HG03439 (cell line): ENCODE results near the gene SLC6A12.

ENCODE experiments used
- ATAC-seq: cut with Tn5 transposase; IDR thresholded peaks from one replicate; pipeline ENCODE4 v1.9.1; 2021; ENCODE audit warnings: mild to moderate bottlenecking, moderate library complexity; ENCODE audit not compliant: unreplicated experiment

Gene SLC6A12

GRCh38 chr12:214003-214741 lies at the start of gene SLC6A12:
Gene SLC6A12 (minus strand): TSS chr12:214157. CDS start chr12:209986, 4,171 bp downstream.
- no peak for ATAC-seq

GRCh38 chr12:263574-263973 lies 49.6 kb upstream of the SLC6A12 start:
- no peak for ATAC-seq

GRCh38 chr12:262817-263216 lies 48.9 kb upstream of the SLC6A12 start, which contains the start of gene SLC6A13:
Gene SLC6A13 (minus strand): TSS chr12:262836. CDS start chr12:260052, 2,784 bp downstream.
- no peak for ATAC-seq

- no peak for ATAC-seq
Observed at GRCh38 chr12:262113-262512, 48.2 kb upstream of the SLC6A12 start.

GRCh38 chr12:257521-258321 lies 43.8 kb upstream of the SLC6A12 start:
- no peak for ATAC-seq

GRCh38 chr12:256958-257357 lies 43.0 kb upstream of the SLC6A12 start:
- no peak for ATAC-seq

GRCh38 chr12:256225-256624 lies 42.3 kb upstream of the SLC6A12 start:
- ATAC-seq: no peak

GRCh38 chr12:254912-255311 lies 41.0 kb upstream of the SLC6A12 start:
- no peak for ATAC-seq

GRCh38 chr12:254039-254438 lies 40.1 kb upstream of the SLC6A12 start:
- no peak for ATAC-seq

GRCh38 chr12:253116-253831 lies 39.3 kb upstream of the SLC6A12 start:
- ATAC-seq: no peak

- ATAC-seq: no peak
Observed at GRCh38 chr12:252636-253035, 38.7 kb upstream of the SLC6A12 start.

- ATAC-seq: no peak
Observed at GRCh38 chr12:247271-247670, 33.3 kb upstream of the SLC6A12 start.

- ATAC-seq: no peak
Observed at GRCh38 chr12:243381-243780, 29.4 kb upstream of the SLC6A12 start.

GRCh38 chr12:242496-242895 lies 28.5 kb upstream of the SLC6A12 start:
- no peak for ATAC-seq

- no peak for ATAC-seq
Observed at GRCh38 chr12:241266-241665, 27.3 kb upstream of the SLC6A12 start.

GRCh38 chr12:240566-240965 lies 26.6 kb upstream of the SLC6A12 start:
- no peak for ATAC-seq

GRCh38 chr12:238736-239398 lies 24.9 kb upstream of the SLC6A12 start:
- no peak for ATAC-seq

GRCh38 chr12:238116-238515 lies 24.2 kb upstream of the SLC6A12 start:
- no peak for ATAC-seq

GRCh38 chr12:237026-237815 lies 23.3 kb upstream of the SLC6A12 start:
- no peak for ATAC-seq

- no peak for ATAC-seq
Observed at GRCh38 chr12:236445-236844, 22.5 kb upstream of the SLC6A12 start.
